Spleen (tissue), 11 donors: ENCODE data around the gene EGFLAM. TPM values are rescaled to one million over a fixed set of nuclear protein-coding genes. Genes with fewer than 3 reads are reported as not detected.

ENCODE experiments used
- DNase-seq: peaks from one replicate; pipeline ENCODE4 v3.0.0-alpha.2; 2020
- H3K27ac ChIP-seq, 8 donors: fragments of 200-600 bp; sonication (generic) in 7 of 8; 1 replicate in 4 of 8; 2 replicates in 4 of 8; pipeline versions ENCODE4 v1.5.0 to v1.8.0; 2016 to 2021; ENCODE audit warnings: inconsistent platforms in 4 of 8, mild to moderate bottlenecking in 4 of 8, moderate library complexity in 1 of 8
- H3K27me3 ChIP-seq, 7 donors: fragments of 200-600 bp; sonication (generic) in 6 of 7; replicated peaks in 1 of 7; 1 replicate in 4 of 7; 2 replicates in 3 of 7; pipeline versions ENCODE4 v1.5.0 to v1.8.0; 2016 to 2021; ENCODE audit warnings: inconsistent platforms in 3 of 7, mild to moderate bottlenecking in 1 of 7
- H3K36me3 ChIP-seq, 6 donors: fragments of 200-600 bp; sonication (generic) in 5 of 6; 1 replicate in 4 of 6; 2 replicates in 2 of 6; pipeline versions ENCODE4 v1.5.0 to v1.8.0; 2016 to 2021; ENCODE audit warnings: inconsistent platforms in 2 of 6
- H3K4me1 ChIP-seq, 6 donors: fragments of 200-600 bp; sonication (generic) in 5 of 6; 1 replicate in 3 of 6; 2 replicates in 3 of 6; pipeline versions ENCODE4 v1.5.0 to v1.8.0; 2016 to 2021; ENCODE audit warnings: inconsistent platforms in 3 of 6
- H3K4me3 ChIP-seq, 8 donors: fragments of 200-600 bp; sonication (generic) in 7 of 8; 1 replicate in 4 of 8; 2 replicates in 4 of 8; pipeline versions ENCODE4 v1.5.0 to v1.8.0; 2016 to 2021; ENCODE audit warnings: inconsistent platforms in 4 of 8, mild to moderate bottlenecking in 4 of 8, moderate library complexity in 2 of 8
- H3K9me3 ChIP-seq, 8 donors: fragments of 200-600 bp; sonication (generic) in 7 of 8; 1 replicate in 4 of 8; 2 replicates in 4 of 8; pipeline versions ENCODE4 v1.5.0 to v1.8.0; 2016 to 2021; ENCODE audit warnings: inconsistent platforms in 4 of 8
- POLR2A ChIP-seq, 3 donors: fragments of 450-650 bp; IDR thresholded peaks; one replicate each; pipeline ENCODE4 v1.5.1; 2017; ENCODE audit warnings: antibody characterized with exemption in 3 of 3, mild to moderate bottlenecking in 1 of 3
- POLR2AphosphoS5 ChIP-seq, 3 donors: sonication (generic); formaldehyde crosslinking; IDR thresholded peaks; one replicate each; pipeline ENCODE4 v1.5.1; 2017; ENCODE audit warnings: antibody characterized with exemption in 3 of 3
- WGBS, 5 donors: extraction: QIAGEN DNeasy Blood & Tissue Kit in 3 of 5; methylation state at CpG; one replicate each; pipeline versions ENCODE4 v1.1.5 to v1.1.7; 2013 to 2018; 5-methylcytosine and 5-hydroxymethylcytosine counted together
- intact Hi-C: fragments of 100-400 bp; cut with DNase I; formaldehyde crosslinking; loops from one replicate; pipeline ENCODE4 v1.15.0; 2023; ENCODE audit warnings: low total_unique reads
- polyA plus RNA-seq, 3 donors: library from polyadenylated mRNA; stranded (reverse); fragments of 200-250 nt; gene quantifications; one replicate each; pipeline ENCODE4 v1.2.1, GENCODE V29; 2013
- total RNA-seq, 7 donors: library from RNA; depleted of rRNA in 3 of 7; stranded (reverse); fragments of >200 nt in 3 of 7; fragmentation: NEBNext Ultra II Directional in 4 of 7; extraction: Animal tissue kit (Norgen Biotek cat#: 25700) in 4 of 7; gene quantifications; one replicate each; pipeline versions ENCODE4 v1.1.0 to v1.2.1, GENCODE V29; 2016 to 2021
- TF ChIP-seq, protein P1 (sequence below), 11 experiments: fragments of 200-600 bp in 7 of 11; fragments of 450-650 bp in 4 of 11; sonication (generic) in 4 of 11; IDR thresholded peaks in 8 of 11; conservative IDR thresholded peaks in 3 of 11; 1 replicate in 7 of 11; 2 replicates in 4 of 11; pipeline versions ENCODE4 v1.4.0 to v1.8.0; 2016 to 2021; ENCODE audit warnings: antibody characterized with exemption in 11 of 11, inconsistent platforms in 4 of 11, mild to moderate bottlenecking in 1 of 11
- donor health status: healthy with polysubstance abuse.
- donor health status: DM: no; HTN: no; CAD: no; lungs with moderate emphysema.
- donor health status: DM: no; HTN: no; CAD: no.
- donor health status: Bipolar disorder and iron deficiency.
- donor health status: healthy.
- donor health status: DM: no; HTN: no; CAD: no.
- donor health status: DM: yes; HTN: yes; CAD: no.

The EGFLAM gene
- total and polyA plus RNA-seq, 10 donors: 6.0 to 16.8 (median 10.9) TPM

GRCh38 chr5:38378579-38378978 lies 120.2 kb downstream of the EGFLAM start:
- Histone ChIP-seq H3K4me1 (peaks cover 0 to 4% (median 0%) of the 10 kb centered on the region in 6 donors), H3K36me3 (no peaks in the 10 kb centered on the region), H3K27ac (no peak overlapping the region), H3K9me3 (no peaks in the 10 kb centered on the region), H3K4me3 (no peak overlapping the region), H3K27me3 (peaks cover 0 to 53% (median 6%) of the 10 kb centered on the region in 7 donors)
- intact Hi-C loops: no loop called here
- WGBS, 5 donors: 31 to 64% (median 59%) methylated on average over 1 of the region's 1 CpG
- TF ChIP-seq POLR2AphosphoS5 (IDR thresholded peaks at IDR 0.05) (no peak), POLR2A (IDR thresholded peaks at IDR 0.05) (no peak)
- TF ChIP-seq, protein P1, sequence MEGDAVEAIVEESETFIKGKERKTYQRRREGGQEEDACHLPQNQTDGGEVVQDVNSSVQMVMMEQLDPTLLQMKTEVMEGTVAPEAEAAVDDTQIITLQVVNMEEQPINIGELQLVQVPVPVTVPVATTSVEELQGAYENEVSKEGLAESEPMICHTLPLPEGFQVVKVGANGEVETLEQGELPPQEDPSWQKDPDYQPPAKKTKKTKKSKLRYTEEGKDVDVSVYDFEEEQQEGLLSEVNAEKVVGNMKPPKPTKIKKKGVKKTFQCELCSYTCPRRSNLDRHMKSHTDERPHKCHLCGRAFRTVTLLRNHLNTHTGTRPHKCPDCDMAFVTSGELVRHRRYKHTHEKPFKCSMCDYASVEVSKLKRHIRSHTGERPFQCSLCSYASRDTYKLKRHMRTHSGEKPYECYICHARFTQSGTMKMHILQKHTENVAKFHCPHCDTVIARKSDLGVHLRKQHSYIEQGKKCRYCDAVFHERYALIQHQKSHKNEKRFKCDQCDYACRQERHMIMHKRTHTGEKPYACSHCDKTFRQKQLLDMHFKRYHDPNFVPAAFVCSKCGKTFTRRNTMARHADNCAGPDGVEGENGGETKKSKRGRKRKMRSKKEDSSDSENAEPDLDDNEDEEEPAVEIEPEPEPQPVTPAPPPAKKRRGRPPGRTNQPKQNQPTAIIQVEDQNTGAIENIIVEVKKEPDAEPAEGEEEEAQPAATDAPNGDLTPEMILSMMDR (IDR thresholded peaks at IDR 0.05 in 8 of 11, conservative IDR thresholded peaks at IDR 0.05 in 3 of 11): no peak
- no peak for DNase-seq

DNA sequence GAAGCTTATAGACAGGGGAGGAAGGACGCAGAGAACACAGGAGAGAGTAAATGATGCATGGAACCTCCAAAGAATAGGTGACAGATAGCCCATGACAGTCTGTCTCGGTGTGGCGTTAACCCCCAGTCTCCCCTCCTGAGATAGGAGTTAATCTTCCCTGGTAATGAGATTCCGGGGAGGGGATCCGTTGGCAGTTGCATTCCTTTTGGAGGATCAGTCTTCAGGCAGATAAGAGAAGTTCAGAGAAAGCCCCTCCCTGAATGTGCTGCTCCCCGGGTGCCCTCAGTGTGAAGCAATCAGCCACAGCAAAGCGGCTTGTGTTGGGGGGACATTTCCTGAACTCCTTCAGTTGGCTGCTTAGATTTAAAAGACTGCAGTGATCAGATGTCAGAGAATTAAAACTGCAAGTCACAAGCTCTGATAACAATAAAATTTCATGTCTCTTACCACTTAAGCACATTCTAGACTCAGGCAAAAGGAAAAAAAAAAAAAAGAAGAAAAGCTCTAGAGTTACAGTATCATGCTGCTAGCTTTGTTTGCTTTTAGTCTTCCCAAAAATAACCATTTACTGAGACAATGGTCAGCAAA lies 121.1 kb downstream of the EGFLAM start:
- TF ChIP-seq, protein P1 (IDR thresholded peaks at IDR 0.05 in 8 of 11, conservative IDR thresholded peaks at IDR 0.05 in 3 of 11): no peak
- TF ChIP-seq POLR2AphosphoS5 (IDR thresholded peaks at IDR 0.05) (no peak), POLR2A (IDR thresholded peaks at IDR 0.05) (no peak)
- no peak for DNase-seq
- no peak overlapping the region for H3K27ac ChIP-seq
- H3K36me3 ChIP-seq: no peaks in the 10 kb centered on the region
- intact Hi-C loops: no loop called here
- peaks cover 0 to 53% (median 6%) of the 10 kb centered on the region in 7 donors for H3K27me3 ChIP-seq
- WGBS, 5 donors: 18 to 28% (median 26%) methylated on average over 7 of the region's 7 CpGs
- no peaks in the 10 kb centered on the region for H3K9me3 ChIP-seq
- peaks cover 0 to 4% (median 0%) of the 10 kb centered on the region in 6 donors for H3K4me1 ChIP-seq
- H3K4me3 ChIP-seq: no peak overlapping the region

GRCh38 chr5:38380537-38380936 lies 122.2 kb downstream of the EGFLAM start:
- no peaks in the 10 kb centered on the region for H3K36me3 ChIP-seq
- WGBS, 5 donors: 78 to 95% (median 87%) methylated on average over 4 of the region's 4 CpGs
- peaks cover 0 to 4% (median 0%) of the 10 kb centered on the region in 6 donors for H3K4me1 ChIP-seq
- H3K4me3 ChIP-seq: no peak overlapping the region
- no peaks in the 10 kb centered on the region for H3K9me3 ChIP-seq
- peaks cover 0 to 53% (median 6%) of the 10 kb centered on the region in 7 donors for H3K27me3 ChIP-seq
- intact Hi-C loops: no loop called here
- H3K27ac ChIP-seq: no peak overlapping the region
- DNase-seq: no peak
- TF ChIP-seq, protein P1 (IDR thresholded peaks at IDR 0.05 in 8 of 11, conservative IDR thresholded peaks at IDR 0.05 in 3 of 11): no peak
- TF ChIP-seq POLR2AphosphoS5 (IDR thresholded peaks at IDR 0.05) (no peak), POLR2A (IDR thresholded peaks at IDR 0.05) (no peak)

DNA sequence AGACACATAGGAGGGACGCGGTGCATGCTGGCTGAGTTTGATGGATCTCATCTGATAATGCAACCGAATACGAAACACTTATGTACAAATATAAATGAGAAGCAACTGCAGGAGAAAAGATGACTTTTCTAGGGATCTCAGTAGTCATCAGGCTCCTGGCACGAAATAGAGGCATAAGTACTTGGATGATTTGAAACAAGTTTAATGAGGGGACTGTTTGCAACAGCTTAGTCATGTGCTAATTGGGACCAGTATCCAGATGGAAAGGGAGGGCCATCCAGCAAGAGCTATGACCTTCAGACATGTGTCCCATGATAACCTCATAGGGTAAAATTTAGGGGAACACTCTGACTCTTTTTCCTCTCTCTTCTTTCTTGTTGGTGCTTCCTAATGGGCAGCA lies 123.0 kb downstream of the EGFLAM start:
- TF ChIP-seq POLR2A (IDR thresholded peaks at IDR 0.05) (no peak), POLR2AphosphoS5 (IDR thresholded peaks at IDR 0.05) (no peak)
- TF ChIP-seq, protein P1 (IDR thresholded peaks at IDR 0.05 in 8 of 11, conservative IDR thresholded peaks at IDR 0.05 in 3 of 11): no peak
- 79 to 89% (median 83%) methylated on average over 5 of the region's 5 CpGs for WGBS, 5 donors

More for the DNA sequence above, 123.0 kb downstream of the EGFLAM start:
- intact Hi-C loops: no loop called here
- no peaks in the 10 kb centered on the region for H3K36me3 ChIP-seq
- no peak overlapping the region for H3K27ac ChIP-seq
- peaks cover 0 to 4% (median 0%) of the 10 kb centered on the region in 6 donors for H3K4me1 ChIP-seq
- H3K4me3 ChIP-seq: no peak overlapping the region
- H3K27me3 ChIP-seq: peaks cover 0 to 51% (median 6%) of the 10 kb centered on the region in 7 donors
- H3K9me3 ChIP-seq: no peaks in the 10 kb centered on the region
- DNase-seq: no peak
